ENCODE measurements around the gene AUTS2. TPM values are rescaled to one million over a fixed set of nuclear protein-coding genes. Genes with fewer than 3 reads are reported as not detected.
A peak's percentile ranks its signal among the peaks of the same experiment; 100 is the strongest.

The AUTS2 gene
- total RNA-seq, 1 donor from 2014 or later = 5.3 TPM

GRCh38 chr7:69786730-69787395 lies 188.6 kb downstream of the AUTS2 start:
- no peak for ATAC-seq

GRCh38 chr7:69787736-69788431 lies 189.6 kb downstream of the AUTS2 start:
- DNase-seq (ENCODE audit: missing footprints) = no peak
- ATAC-seq = no peak
- intact Hi-C loops (cut with DNase I) = no loop called here

More at GRCh38 chr7:69786730-69787395, 188.6 kb downstream of the AUTS2 start:
- no peak for DNase-seq (ENCODE audit: missing footprints)
- intact Hi-C loops (cut with DNase I) = no loop called here

GRCh38 chr7:69789563-69789962 lies 191.3 kb downstream of the AUTS2 start:
- DNase-seq (ENCODE audit: missing footprints) (no peak), ATAC-seq (no peak)
- intact Hi-C loops (cut with DNase I) = no loop called here

DNA sequence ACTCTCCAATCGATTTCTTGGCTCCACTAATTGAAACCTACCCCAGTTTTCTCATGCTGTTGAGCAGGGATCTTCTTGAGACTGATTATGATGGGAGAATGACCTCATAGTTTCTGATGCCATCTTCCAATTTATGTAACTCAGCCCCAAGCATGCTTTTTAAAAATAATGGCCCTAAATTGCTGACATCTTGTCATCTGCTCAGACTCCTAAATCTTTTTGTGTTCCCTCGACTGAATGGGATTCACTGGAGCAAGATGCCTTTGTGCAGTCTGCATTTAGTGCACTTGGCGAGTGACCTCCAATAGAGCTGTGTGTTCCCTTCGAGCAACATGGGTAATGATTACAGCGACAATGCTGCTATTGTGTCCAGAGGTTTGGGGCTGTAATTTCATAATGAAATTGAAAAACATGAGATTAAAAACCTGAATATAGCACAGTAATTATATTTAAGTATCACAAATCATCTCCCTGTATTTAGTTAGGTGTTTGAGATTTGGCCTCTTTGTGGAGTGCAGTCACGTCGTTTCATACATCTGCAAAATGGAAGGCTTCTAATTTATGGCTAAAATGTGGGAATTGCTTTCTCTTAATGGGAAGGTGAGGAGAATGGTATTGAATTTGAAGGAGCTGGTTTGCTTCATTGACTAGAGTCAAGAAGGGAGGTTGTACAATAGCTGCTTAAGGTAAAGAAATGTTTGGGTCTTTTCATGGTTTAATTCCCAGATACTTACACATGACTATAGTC lies 192.9 kb downstream of the AUTS2 start:
- intact Hi-C loops (cut with DNase I) = no loop called here
- no peak for ATAC-seq
- no peak for DNase-seq (ENCODE audit: missing footprints)

- ATAC-seq = no peak
- no peak for DNase-seq (ENCODE audit: missing footprints)
- intact Hi-C loops (cut with DNase I) = no loop called here
These were observed 193.5 kb downstream of the AUTS2 start for GRCh38 chr7:69791739-69792138.

DNA sequence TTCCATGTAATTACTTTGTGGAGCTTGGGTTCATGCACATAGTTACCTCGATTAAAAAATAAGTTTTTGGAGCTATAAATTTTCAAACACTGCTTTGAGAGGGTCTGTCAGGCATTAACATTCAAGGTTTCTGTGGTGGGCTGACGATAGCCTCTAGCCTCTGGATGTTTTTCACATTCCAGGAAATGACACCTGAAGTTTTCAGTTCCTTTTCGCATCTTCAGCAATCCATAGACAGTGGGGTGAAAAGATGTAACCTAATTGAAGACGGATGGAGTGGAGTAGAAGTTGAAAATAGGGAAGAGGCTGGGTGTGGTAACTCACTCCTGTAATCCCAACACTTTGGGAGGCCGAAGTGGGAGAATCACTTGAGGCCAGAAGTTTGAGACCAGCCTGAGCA lies 197.7 kb downstream of the AUTS2 start:
- ATAC-seq (no peak), DNase-seq (ENCODE audit: missing footprints) (no peak)
- intact Hi-C loops (cut with DNase I) = no loop called here

DNA sequence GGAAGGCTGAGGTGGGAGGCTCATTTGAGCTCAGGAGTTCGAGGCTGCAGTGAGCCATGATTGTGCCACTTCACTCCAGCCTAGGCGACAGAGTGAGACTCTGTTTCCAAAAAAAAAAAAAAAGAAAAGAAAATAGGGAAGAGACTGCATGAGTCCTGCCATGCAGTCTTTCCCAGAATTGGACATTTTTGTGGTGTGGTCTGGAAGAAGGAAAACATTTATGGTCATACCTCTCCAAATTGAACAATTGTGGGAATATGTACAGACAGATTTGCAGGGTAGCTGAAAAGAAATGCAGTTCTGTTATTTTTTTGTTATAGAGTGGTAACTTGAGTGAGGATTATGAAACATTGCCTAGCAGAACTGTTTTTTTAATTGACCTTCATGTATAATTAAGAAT lies 198.1 kb downstream of the AUTS2 start:
- DNase-seq (ENCODE audit: missing footprints) = no peak
- intact Hi-C loops (cut with DNase I) = no loop called here
- ATAC-seq = no peak

GRCh38 chr7:69799048-69799697 lies 200.9 kb downstream of the AUTS2 start:
- no peak for ATAC-seq
- intact Hi-C loops (cut with DNase I) = no loop called here
- no peak for DNase-seq (ENCODE audit: missing footprints)

DNA sequence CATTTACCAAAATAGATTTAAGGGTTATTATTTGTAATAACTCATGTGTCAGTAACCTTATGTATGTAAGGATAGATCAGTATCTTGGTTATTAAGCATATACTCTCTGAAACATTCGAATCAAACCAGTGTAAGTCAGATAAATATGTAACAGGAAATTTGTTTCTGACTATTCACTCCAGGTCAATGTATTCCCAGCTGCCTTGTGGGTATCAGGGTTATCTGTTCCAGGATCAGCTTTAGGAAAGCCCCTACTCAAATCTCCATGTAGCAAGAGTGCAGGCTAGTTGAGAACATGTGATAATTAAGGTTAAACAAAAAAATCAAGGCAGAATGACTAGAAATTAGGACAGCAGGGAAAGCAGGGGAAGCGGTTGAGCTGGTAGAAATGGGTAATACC lies 201.7 kb downstream of the AUTS2 start:
- no peak for DNase-seq (ENCODE audit: missing footprints)
- no peak for ATAC-seq
- intact Hi-C loops (cut with DNase I) = no loop called here

GRCh38 chr7:69800495-69800894 lies 202.2 kb downstream of the AUTS2 start:
- ATAC-seq (peak; percentile 84), DNase-seq (ENCODE audit: missing footprints) (no peak)
- intact Hi-C loops (cut with DNase I) = no loop called here

DNA sequence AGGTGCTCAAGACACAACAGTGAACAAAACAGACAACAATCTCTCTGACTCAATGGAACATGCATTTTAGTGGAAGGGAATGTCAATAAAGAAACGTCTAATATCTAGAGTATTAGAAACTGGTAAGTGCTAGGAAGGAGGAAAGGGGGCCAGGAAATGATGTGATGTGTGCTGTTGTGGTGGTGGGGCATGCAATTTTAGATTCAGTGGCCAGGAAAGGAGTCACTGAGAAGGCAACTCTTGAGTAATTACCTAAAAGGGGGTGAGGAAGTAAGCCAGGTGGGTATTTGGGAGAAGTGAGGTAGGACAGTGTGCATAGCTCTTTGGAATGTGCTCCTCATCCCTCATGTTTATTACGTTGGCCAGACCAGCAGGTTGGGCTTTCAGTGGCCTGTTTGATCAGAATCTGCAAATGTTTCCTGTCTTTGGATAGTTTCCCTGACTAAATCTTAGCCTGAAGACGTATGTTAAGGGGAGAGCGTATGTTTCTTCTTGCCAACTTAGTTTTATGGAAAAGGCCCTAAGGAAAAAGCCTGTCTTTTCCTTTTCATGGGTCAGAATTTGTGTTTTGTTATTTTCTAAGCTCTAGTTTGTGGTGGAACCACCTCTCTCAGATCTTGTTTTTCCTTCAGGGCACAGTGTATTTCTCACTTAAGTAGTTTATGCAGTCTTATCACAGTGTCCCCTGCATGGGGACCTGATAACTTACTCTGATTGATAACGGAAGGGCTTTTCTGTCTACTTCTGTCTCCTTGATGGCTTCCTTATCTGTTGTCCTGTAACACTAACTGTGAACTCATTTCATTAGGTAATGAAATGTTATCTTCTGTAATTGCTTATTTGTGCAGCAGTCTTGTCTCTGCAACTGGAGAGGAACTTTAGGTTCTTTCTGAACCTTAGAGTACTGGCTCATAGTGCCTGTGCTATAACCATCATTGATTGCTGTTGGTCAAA lies 203.7 kb downstream of the AUTS2 start:
- intact Hi-C loops (cut with DNase I) = no loop called here
- no peak for ATAC-seq
- DNase-seq (ENCODE audit: missing footprints) = no peak

DNA sequence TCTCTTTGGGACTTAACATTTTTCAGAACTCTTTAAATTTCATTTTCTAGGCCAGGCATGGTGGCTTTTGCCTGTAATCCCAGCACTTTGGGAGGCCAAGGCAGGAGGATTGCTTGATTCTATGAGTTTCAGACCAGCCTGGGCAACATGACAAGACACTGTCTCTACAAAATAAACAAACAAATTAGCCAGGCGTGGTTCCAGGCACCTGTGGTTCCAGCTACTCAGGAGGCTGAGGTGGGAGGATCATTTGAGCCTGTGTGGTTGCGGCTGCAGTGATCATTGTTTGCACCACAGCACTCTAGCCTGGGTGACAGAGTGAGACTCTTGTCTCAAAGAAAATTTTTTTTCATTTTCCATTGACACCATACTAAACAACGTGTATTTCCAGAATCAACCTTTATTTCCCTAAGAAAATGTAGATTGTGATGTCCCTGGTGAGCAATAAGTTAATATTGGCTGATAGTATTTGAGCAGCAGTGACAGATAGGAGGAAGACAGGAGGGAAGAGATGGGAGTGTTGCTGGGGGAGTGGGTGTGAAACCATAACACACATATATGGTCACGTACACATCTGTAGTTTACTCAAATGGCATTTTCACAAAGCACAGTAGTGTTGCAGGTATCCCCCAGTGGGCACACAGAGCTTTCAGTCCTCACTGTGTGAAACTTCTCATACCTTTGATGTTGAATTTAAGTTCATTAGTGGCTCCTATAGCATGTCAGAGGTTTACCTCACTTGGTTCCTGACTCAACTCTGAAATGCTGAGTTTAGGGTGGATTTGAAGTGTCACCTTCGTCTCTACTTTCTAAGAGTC lies 205.6 kb downstream of the AUTS2 start:
- DNase-seq (ENCODE audit: missing footprints) = no peak

DNA sequence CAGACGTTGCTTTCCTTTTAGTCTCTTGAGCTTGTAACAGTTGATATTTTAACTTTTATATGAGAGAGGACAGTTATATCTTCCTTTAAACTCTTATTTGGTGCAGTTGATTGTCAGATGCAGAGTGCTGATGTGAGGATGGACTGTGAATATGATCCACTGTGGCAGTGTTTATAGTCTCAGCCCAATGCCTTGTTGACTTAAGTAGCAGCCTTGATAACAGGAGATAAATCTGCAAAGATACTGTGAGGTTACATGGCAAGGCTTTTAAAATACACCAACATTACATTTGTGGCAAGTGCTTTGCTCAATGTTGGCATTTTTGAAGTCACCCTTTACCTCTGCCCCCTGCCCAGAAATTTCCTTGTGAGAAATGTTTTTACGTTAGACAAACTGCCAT lies 206.7 kb downstream of the AUTS2 start:
- no peak for ATAC-seq
- DNase-seq (ENCODE audit: missing footprints) = no peak
- intact Hi-C loops (cut with DNase I) = no loop called here

More for the DNA sequence above, 205.6 kb downstream of the AUTS2 start:
- intact Hi-C loops (cut with DNase I) = no loop called here
- ATAC-seq = no peak

DNA sequence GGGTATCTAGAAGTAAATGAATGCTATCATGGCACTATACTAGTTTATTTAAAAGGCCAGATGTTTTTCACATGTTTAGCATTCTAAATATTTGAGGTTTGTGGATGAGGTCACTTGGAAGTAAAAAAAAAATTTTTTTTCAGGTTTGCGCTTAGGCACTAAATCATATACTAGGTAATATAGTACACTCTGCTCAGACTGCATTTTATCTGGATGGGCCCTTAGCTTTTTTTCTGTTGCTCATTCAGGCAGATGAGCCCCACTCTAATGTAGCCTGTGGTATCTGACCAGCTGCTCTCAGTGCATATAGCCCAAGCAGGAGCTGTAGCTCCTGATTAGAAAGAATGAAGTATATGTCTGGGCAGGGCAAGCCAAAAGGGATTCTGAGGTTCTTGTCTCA lies 210.1 kb downstream of the AUTS2 start:
- DNase-seq (ENCODE audit: missing footprints) (no peak), ATAC-seq (no peak)
- intact Hi-C loops (cut with DNase I) = no loop called here

GRCh38 chr7:69811476-69812308 lies 213.4 kb downstream of the AUTS2 start:
- intact Hi-C loops (cut with DNase I) = no loop called here
- no peak for DNase-seq (ENCODE audit: missing footprints)

GRCh38 chr7:69812756-69813155 lies 214.5 kb downstream of the AUTS2 start:
- intact Hi-C loops (cut with DNase I) = no loop called here
- ATAC-seq = no peak
- no peak for DNase-seq (ENCODE audit: missing footprints)

More at GRCh38 chr7:69811476-69812308, 213.4 kb downstream of the AUTS2 start:
- no peak for ATAC-seq

All from Right ventricle myocardium inferior (tissue), 1 donor.